ENCODE measurements around the gene INIP.
"Not testable (repeated sequence)": the region's sequence is repeated elsewhere in the genome, so short reads cannot be mapped to it uniquely, and the experiment has no call there.

The INIP gene

GRCh38 chr9:112734892-112735291 is 17.0 kb upstream of the INIP start:
- no peak for DNase-seq

- no peak for DNase-seq
Observed at GRCh38 chr9:112731971-112732370, 14.1 kb upstream of the INIP start.

GRCh38 chr9:112728401-112728800 is 10.5 kb upstream of the INIP start:
- no peak for DNase-seq

- no peak for DNase-seq
Observed at GRCh38 chr9:112726428-112726827, 8.5 kb upstream of the INIP start.

GRCh38 chr9:112725961-112726360 is 8.0 kb upstream of the INIP start:
- DNase-seq = no peak

- DNase-seq = not testable (repeated sequence)
Observed at GRCh38 chr9:112722749-112723148, 4.8 kb upstream of the INIP start.

- DNase-seq = no peak
Observed at GRCh38 chr9:112720113-112720780, 2.3 kb upstream of the INIP start.

- no peak for DNase-seq
Observed at GRCh38 chr9:112719696-112720095, 1.8 kb upstream of the INIP start.

GRCh38 chr9:112719241-112719691 is 1.3 kb upstream of the INIP start:
- no peak for DNase-seq

- DNase-seq = no peak
Observed at GRCh38 chr9:112712678-112713077, 5.2 kb downstream of the INIP start.

- no peak for DNase-seq
Observed at GRCh38 chr9:112711050-112711689, 6.7 kb downstream of the INIP start.

- no peak for DNase-seq
Observed at GRCh38 chr9:112705768-112706427, 12.0 kb downstream of the INIP start.

- no peak for DNase-seq
Observed at GRCh38 chr9:112703304-112703703, 14.6 kb downstream of the INIP start.

GRCh38 chr9:112700085-112700484 is 17.8 kb downstream of the INIP start:
- DNase-seq = no peak

GRCh38 chr9:112699230-112699629 is 18.7 kb downstream of the INIP start:
- no peak for DNase-seq

- no peak for DNase-seq
Observed at GRCh38 chr9:112696461-112696860, 21.5 kb downstream of the INIP start.

GRCh38 chr9:112694706-112695555 is 23.0 kb downstream of the INIP start:
- DNase-seq = no peak

- DNase-seq = no peak
Observed at GRCh38 chr9:112689161-112689740, 28.7 kb downstream of the INIP start.

- no peak for DNase-seq
Observed at GRCh38 chr9:112680731-112681402, 37.0 kb downstream of the INIP start.

GRCh38 chr9:112677040-112677439 is 40.9 kb downstream of the INIP start:
- no peak for DNase-seq

GRCh38 chr9:112673221-112673620 is 44.7 kb downstream of the INIP start:
- DNase-seq = not testable (repeated sequence)

GRCh38 chr9:112670991-112671625 is 46.8 kb downstream of the INIP start:
- DNase-seq = no peak
